A549 (cell line): ENCODE measurements around the gene SLC7A6OS.

Experiments
- FOXS1 ChIP-seq: fragments of 250-450 bp; sonication (Bioruptor Pico); IDR thresholded peaks from 2 replicates; pipeline ENCODE4 v1.5.0; 2020; ENCODE audit warnings: mild to moderate bottlenecking, moderate library complexity
- POLR2A ChIP-seq: IDR thresholded peaks from 2 replicates; pipeline ENCODE4 v1.6.1; 2012; ENCODE audit warnings: mild to moderate bottlenecking, low read length
- TF ChIP-seq, protein P1 (sequence below): fragments of 450-650 bp; IDR thresholded peaks from 2 replicates; pipeline ENCODE4 v1.6.1; 2014; ENCODE audit warnings: antibody characterized with exemption

DNA sequence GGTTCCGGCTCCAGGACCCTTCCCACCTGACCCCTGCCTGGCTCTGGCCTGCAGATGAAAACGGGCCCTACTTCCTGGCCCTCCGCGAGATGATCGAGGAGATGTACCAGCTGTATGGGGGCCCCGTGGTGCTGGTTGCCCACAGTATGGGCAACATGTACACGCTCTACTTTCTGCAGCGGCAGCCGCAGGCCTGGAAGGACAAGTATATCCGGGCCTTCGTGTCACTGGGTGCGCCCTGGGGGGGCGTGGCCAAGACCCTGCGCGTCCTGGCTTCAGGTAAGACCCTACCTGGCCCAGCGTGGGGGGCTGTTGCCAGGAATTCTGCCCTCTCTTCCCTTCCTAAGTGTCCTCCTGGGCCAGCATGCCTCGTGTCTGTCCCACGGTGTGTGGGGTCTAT is 55.0 kb downstream of the SLC7A6OS start:
- TF ChIP-seq FOXS1 (CRISPR knock-in tag) (no peak), POLR2A (no peak)
- TF ChIP-seq, protein P1, sequence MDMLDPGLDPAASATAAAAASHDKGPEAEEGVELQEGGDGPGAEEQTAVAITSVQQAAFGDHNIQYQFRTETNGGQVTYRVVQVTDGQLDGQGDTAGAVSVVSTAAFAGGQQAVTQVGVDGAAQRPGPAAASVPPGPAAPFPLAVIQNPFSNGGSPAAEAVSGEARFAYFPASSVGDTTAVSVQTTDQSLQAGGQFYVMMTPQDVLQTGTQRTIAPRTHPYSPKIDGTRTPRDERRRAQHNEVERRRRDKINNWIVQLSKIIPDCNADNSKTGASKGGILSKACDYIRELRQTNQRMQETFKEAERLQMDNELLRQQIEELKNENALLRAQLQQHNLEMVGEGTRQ: no peak
